ENCODE results near the gene PTPA.

The PTPA gene

GRCh38 chr9:129136446-129137035 lies 25.3 kb downstream of the PTPA start:
- no peak for DNase-seq (ENCODE audit: extremely low read depth in 1 of 2, low read depth in 1 of 2)

GRCh38 chr9:129137292-129138143 lies 26.3 kb downstream of the PTPA start:
- no peak for DNase-seq (ENCODE audit: extremely low read depth in 1 of 2, low read depth in 1 of 2)

GRCh38 chr9:129138144-129138462 lies 26.9 kb downstream of the PTPA start:
- DNase-seq (ENCODE audit: extremely low read depth in 1 of 2, low read depth in 1 of 2), result no peak

- no peak for DNase-seq (ENCODE audit: extremely low read depth in 1 of 2, low read depth in 1 of 2)
Observed at GRCh38 chr9:129138476-129139232, 27.4 kb downstream of the PTPA start.

GRCh38 chr9:129139233-129139992 lies 28.2 kb downstream of the PTPA start:
- DNase-seq (ENCODE audit: extremely low read depth in 1 of 2, low read depth in 1 of 2), result peak; percentile 24 to 53

- DNase-seq (ENCODE audit: extremely low read depth in 1 of 2, low read depth in 1 of 2), result peak; percentile 67 to 86
Observed at GRCh38 chr9:129139993-129140396, 28.8 kb downstream of the PTPA start.

GRCh38 chr9:129140397-129141065 lies 29.3 kb downstream of the PTPA start:
- no peak for DNase-seq (ENCODE audit: extremely low read depth in 1 of 2, low read depth in 1 of 2)

GRCh38 chr9:129141066-129142041 lies 30.1 kb downstream of the PTPA start:
- DNase-seq (ENCODE audit: extremely low read depth in 1 of 2, low read depth in 1 of 2), result peak in 1 of 2 donors; percentile 30

- DNase-seq (ENCODE audit: extremely low read depth in 1 of 2, low read depth in 1 of 2), result no peak
Observed at GRCh38 chr9:129142138-129142935, 31.1 kb downstream of the PTPA start.

- peak; percentile 38 to 41 for DNase-seq (ENCODE audit: extremely low read depth in 1 of 2, low read depth in 1 of 2)
Observed at GRCh38 chr9:129143031-129143927, 32.1 kb downstream of the PTPA start.

GRCh38 chr9:129145316-129145715 lies 34.1 kb downstream of the PTPA start:
- no peak for DNase-seq (ENCODE audit: extremely low read depth in 1 of 2, low read depth in 1 of 2)

- no peak for DNase-seq (ENCODE audit: extremely low read depth in 1 of 2, low read depth in 1 of 2)
Observed at GRCh38 chr9:129145841-129146292, 34.7 kb downstream of the PTPA start.

- DNase-seq (ENCODE audit: extremely low read depth in 1 of 2, low read depth in 1 of 2), result no peak
Observed at GRCh38 chr9:129146441-129146941, 35.3 kb downstream of the PTPA start.

GRCh38 chr9:129148463-129149204 lies 37.4 kb downstream of the PTPA start:
- no peak for DNase-seq (ENCODE audit: extremely low read depth in 1 of 2, low read depth in 1 of 2)

- DNase-seq (ENCODE audit: extremely low read depth in 1 of 2, low read depth in 1 of 2), result no peak
Observed at GRCh38 chr9:129149442-129149841, 38.2 kb downstream of the PTPA start.

GRCh38 chr9:129150122-129150521 lies 38.9 kb downstream of the PTPA start:
- no peak for DNase-seq (ENCODE audit: extremely low read depth in 1 of 2, low read depth in 1 of 2)
